ENCODE measurements around the gene PDXDC1. TPM values are rescaled to one million over a fixed set of nuclear protein-coding genes. Genes with fewer than 3 reads are reported as not detected.
A peak's percentile ranks its signal among the peaks of the same experiment; 100 is the strongest.
"Not testable (repeated sequence)": the region's sequence is repeated elsewhere in the genome, so short reads cannot be mapped to it uniquely, and the experiment has no call there.

PDXDC1 gene
- total RNA-seq, 1 experiment from 2014 or later = 127 TPM

DNA sequence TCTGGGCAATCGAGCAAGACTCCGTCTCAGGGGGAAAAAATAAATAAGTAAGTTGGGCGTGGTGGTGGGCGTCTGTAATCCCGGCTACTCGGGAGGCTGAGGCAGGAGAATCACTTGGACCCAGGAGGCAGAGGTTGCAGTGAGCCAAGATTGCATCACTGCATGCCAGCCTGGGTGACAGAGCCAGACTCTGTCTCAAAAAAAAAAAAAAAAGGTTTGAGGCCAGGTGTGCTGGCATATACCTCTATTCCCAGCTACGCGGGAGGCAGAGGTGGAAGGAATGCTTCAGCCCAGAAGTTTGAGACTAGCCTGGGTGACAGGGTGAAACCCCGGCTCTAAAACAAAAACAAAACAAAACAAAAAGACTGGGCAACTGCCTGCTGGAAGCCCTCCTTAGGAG, 70.4 kb downstream of the PDXDC1 start:
- DNase-seq (ENCODE audit: low read depth, low spot score); in situ Hi-C loops (cut with HindIII; ENCODE audit: low pct_unique_long_range_greater_than_20kb, low sequenced_read_pairs): not testable (repeated sequence)

- in situ Hi-C loops (cut with HindIII; ENCODE audit: low pct_unique_long_range_greater_than_20kb, low sequenced_read_pairs) = no loop called here
- DNase-seq (ENCODE audit: low read depth, low spot score) = no peak
Observed at GRCh38 chr16:15046692-15047376, 72.0 kb downstream of the PDXDC1 start.

GRCh38 chr16:15049581-15050180, 74.9 kb downstream of the PDXDC1 start:
- in situ Hi-C loops (cut with HindIII; ENCODE audit: low pct_unique_long_range_greater_than_20kb, low sequenced_read_pairs) = no loop called here

GRCh38 chr16:15050440-15050839, 75.6 kb downstream of the PDXDC1 start:
- DNase-seq (ENCODE audit: low read depth, low spot score); in situ Hi-C loops (cut with HindIII; ENCODE audit: low pct_unique_long_range_greater_than_20kb, low sequenced_read_pairs): not testable (repeated sequence)

More at GRCh38 chr16:15049581-15050180, 74.9 kb downstream of the PDXDC1 start:
- no peak for DNase-seq (ENCODE audit: low read depth, low spot score)

GRCh38 chr16:15051387-15051951, 76.6 kb downstream of the PDXDC1 start:
- no peak for DNase-seq (ENCODE audit: low read depth, low spot score)
- in situ Hi-C loops (cut with HindIII; ENCODE audit: low pct_unique_long_range_greater_than_20kb, low sequenced_read_pairs) = no loop called here

DNA sequence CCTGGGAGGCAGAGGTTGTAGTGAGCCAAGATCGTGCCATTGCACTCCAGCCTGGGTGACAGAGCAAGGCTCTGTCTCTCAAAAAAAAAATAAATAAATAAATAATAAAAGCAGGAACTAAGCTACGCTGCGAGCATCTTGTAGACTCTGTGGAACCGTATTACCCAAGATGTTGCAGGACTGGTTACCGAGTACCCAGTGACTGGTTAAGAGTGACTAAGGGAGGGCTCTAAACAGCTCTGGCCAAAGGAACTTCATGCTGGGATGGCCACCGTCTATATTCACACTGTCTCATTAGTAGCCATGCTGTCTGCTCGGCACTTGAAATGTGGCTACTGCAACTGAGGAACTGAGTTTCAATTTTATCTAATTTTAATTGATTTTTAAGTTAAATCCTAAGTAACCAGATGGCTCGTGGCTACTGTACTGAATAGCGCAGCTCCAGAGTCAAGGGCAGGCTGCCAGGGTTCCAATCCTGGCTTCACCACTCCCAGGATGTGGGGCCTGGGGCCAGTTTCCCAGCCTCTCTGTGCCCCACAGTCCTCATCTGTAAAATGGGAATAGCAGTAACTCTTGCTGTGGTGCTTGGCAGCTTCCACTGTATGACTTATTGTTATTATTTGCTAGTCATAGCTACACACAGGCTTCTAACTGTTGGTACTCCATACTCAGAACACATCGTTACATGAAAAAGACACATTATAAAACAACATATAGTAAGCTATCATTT, 78.1 kb downstream of the PDXDC1 start:
- in situ Hi-C loops (cut with HindIII; ENCODE audit: low pct_unique_long_range_greater_than_20kb, low sequenced_read_pairs) = no loop called here
- DNase-seq (ENCODE audit: low read depth, low spot score) = no peak

- in situ Hi-C loops (cut with HindIII; ENCODE audit: low pct_unique_long_range_greater_than_20kb, low sequenced_read_pairs) = no loop called here
- no peak for DNase-seq (ENCODE audit: low read depth, low spot score)
Observed at GRCh38 chr16:15053904-15054303, 79.1 kb downstream of the PDXDC1 start.

- in situ Hi-C loops (cut with HindIII; ENCODE audit: low pct_unique_long_range_greater_than_20kb, low sequenced_read_pairs) = no loop called here
- DNase-seq (ENCODE audit: low read depth, low spot score) = no peak
Observed at GRCh38 chr16:15054357-15055140, 79.7 kb downstream of the PDXDC1 start.

- peak; percentile 14 for DNase-seq (ENCODE audit: low read depth, low spot score)
- in situ Hi-C loops (cut with HindIII; ENCODE audit: low pct_unique_long_range_greater_than_20kb, low sequenced_read_pairs) = no loop called here
Observed at GRCh38 chr16:15055141-15056053, 80.6 kb downstream of the PDXDC1 start.

GRCh38 chr16:15057681-15058417, 83.0 kb downstream of the PDXDC1 start:
- in situ Hi-C loops (cut with HindIII; ENCODE audit: low pct_unique_long_range_greater_than_20kb, low sequenced_read_pairs) = no loop called here
- no peak for DNase-seq (ENCODE audit: low read depth, low spot score)

DNA sequence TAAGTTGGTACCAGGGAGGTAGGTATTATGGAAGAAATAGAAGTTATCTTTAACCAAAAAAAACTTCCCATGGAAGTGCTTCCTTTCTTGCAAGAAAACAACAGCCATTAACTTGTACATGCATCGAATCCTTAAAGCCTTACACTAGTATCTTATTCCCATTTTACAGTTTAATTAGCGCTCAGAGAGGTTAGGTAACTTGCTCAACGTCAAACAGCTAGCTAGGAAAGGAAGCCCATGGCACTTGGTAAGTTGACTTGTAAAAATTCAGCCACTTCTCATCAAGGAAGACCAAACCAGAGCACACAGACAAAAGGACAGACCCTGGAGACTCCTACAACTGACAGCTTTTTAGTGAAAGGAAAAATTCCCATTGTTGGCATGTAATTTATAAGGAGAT, 84.5 kb downstream of the PDXDC1 start:
- no peak for DNase-seq (ENCODE audit: low read depth, low spot score)
- in situ Hi-C loops (cut with HindIII; ENCODE audit: low pct_unique_long_range_greater_than_20kb, low sequenced_read_pairs) = no loop called here

GRCh38 chr16:15062085-15062810, 87.4 kb downstream of the PDXDC1 start:
- in situ Hi-C loops (cut with HindIII; ENCODE audit: low pct_unique_long_range_greater_than_20kb, low sequenced_read_pairs); DNase-seq (ENCODE audit: low read depth, low spot score): not testable (repeated sequence)

DNA sequence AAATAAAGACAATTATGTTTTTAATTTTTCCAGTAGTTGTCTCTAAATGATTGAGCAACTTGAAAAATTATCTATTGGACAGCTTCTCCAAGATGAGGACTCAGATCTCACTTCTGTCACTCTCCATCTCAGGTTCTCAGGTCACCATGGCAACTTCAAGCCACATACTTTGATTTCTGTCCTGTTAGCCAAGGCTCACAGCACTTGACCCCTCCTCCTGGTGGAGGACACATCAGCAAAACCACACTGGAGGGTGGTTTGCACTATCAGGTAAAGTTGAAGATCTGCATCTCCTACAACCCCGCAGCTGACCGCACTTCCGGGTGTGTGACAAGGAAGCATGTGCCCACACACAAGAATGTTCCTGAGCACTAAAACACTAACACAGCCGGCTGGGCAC, 91.1 kb downstream of the PDXDC1 start:
- DNase-seq (ENCODE audit: low read depth, low spot score); in situ Hi-C loops (cut with HindIII; ENCODE audit: low pct_unique_long_range_greater_than_20kb, low sequenced_read_pairs): not testable (repeated sequence)

- in situ Hi-C loops (cut with HindIII; ENCODE audit: low pct_unique_long_range_greater_than_20kb, low sequenced_read_pairs); DNase-seq (ENCODE audit: low read depth, low spot score): not testable (repeated sequence)
Observed at GRCh38 chr16:15066690-15067089, 91.9 kb downstream of the PDXDC1 start.

DNA sequence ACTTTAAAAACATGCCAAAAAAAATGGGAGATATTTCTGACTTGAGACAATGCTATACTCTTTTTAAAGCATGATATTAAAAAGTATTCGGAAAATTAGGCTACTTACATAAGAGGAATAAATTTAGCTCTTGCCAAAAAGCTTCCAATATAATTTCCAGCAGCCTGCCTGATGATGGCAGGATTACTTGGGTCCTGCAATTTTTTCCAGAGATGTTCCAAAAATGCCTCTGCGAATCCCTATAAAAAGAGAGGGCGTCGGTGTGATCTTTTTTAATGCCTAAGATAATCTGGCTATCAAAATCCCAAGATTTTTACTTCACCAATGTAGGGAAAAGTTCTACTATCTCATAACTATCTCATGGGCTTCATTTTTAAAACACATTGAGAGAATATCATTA, 96.2 kb downstream of the PDXDC1 start:
- not testable (repeated sequence) for DNase-seq (ENCODE audit: low read depth, low spot score)

More for the DNA sequence above, 96.2 kb downstream of the PDXDC1 start:
- in situ Hi-C loops (cut with HindIII; ENCODE audit: low pct_unique_long_range_greater_than_20kb, low sequenced_read_pairs) = not testable (repeated sequence)

All from SK-MEL-5 (cell line).